LNCAP (cell line): Measurements from ENCODE around the gene CDH13.

Source experiments
- CTCF ChIP-seq: fragments of 450-650 bp; IDR thresholded peaks from 2 replicates; pipeline ENCODE4 v1.5.1; 2017; ENCODE audit warnings: mild to moderate bottlenecking

CDH13 gene

GRCh38 chr16:83300326-83300725 lies 673.6 kb downstream of the CDH13 start:
- TF ChIP-seq CTCF, result no peak

GRCh38 chr16:83301971-83302370 lies 675.2 kb downstream of the CDH13 start:
- TF ChIP-seq CTCF, result no peak

- TF ChIP-seq CTCF, result no peak
These were observed 676.1 kb downstream of the CDH13 start for GRCh38 chr16:83302853-83303252.

GRCh38 chr16:83305092-83305491 lies 678.3 kb downstream of the CDH13 start:
- no peak for TF ChIP-seq CTCF

GRCh38 chr16:83306961-83307593 lies 680.3 kb downstream of the CDH13 start:
- TF ChIP-seq CTCF, result no peak

- no peak for TF ChIP-seq CTCF
These were observed 680.8 kb downstream of the CDH13 start for GRCh38 chr16:83307594-83307992.

- TF ChIP-seq CTCF, result no peak
These were observed 681.6 kb downstream of the CDH13 start for GRCh38 chr16:83308414-83308813.

- no peak for TF ChIP-seq CTCF
These were observed 684.0 kb downstream of the CDH13 start for GRCh38 chr16:83310816-83311215.
